GM18909 (cell line): ENCODE results near the gene SLC26A8.
"Not testable (repeated sequence)": the region's sequence is repeated elsewhere in the genome, so short reads cannot be mapped to it uniquely, and the experiment has no call there.

Source experiments
- ATAC-seq: cut with Tn5 transposase; IDR thresholded peaks from one replicate; pipeline ENCODE4 v1.9.1; 2021; ENCODE audit warnings: mild to moderate bottlenecking; ENCODE audit not compliant: unreplicated experiment, poor library complexity

The SLC26A8 gene

DNA sequence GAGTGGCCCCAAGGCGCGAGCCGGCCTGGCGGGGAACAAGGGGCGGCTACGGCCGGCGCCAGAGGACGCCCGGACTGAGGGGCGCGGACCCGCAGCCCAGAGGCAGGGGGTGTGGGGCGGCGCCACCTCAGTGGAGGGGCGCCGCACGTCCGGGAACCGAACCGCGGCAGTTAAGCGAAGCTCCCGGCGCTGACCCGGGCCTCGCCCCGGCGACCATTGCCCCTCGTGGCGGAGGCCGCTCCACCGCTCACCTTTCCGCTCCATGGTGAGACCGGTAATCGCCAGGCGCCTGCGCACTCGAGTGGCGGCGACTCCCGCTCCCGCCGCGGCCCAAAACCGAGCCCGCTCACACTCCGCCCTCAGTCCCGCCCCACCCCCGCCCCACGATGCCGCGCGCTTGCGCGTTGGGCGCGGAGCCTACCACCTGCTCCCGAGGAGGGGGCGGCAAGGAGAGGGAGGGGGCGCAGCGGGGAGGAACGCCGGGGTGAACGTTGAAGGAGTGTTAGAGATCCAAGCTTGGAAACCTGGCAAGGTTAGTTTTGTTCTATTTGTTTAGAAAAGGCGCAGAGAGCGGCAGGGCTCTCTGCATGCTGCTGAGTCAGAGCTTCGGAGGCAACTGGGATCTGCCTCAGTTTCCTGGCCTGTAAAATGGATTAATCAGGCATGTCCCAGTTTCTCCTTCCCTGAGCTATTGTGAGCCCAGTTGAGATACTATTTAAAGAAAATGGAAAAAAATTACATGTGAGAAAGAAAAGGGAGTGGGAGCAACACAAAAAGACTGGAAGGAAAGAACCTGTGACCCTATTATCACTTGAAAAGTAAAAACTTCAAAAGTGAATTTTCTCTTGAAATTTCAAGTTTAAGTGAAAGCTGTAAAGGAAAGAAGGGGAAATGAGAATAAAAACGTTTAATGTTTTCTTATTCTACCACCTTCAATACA, 103.4 kb downstream of the SLC26A8 start, which contains the start of gene SRPK1:
Gene SRPK1, minus strand, starts transcription at position 306 of the 940 bp plus-strand sequence. Its CDS starts 42 bp downstream, at position 264.
- ATAC-seq, result peak; percentile 79

DNA sequence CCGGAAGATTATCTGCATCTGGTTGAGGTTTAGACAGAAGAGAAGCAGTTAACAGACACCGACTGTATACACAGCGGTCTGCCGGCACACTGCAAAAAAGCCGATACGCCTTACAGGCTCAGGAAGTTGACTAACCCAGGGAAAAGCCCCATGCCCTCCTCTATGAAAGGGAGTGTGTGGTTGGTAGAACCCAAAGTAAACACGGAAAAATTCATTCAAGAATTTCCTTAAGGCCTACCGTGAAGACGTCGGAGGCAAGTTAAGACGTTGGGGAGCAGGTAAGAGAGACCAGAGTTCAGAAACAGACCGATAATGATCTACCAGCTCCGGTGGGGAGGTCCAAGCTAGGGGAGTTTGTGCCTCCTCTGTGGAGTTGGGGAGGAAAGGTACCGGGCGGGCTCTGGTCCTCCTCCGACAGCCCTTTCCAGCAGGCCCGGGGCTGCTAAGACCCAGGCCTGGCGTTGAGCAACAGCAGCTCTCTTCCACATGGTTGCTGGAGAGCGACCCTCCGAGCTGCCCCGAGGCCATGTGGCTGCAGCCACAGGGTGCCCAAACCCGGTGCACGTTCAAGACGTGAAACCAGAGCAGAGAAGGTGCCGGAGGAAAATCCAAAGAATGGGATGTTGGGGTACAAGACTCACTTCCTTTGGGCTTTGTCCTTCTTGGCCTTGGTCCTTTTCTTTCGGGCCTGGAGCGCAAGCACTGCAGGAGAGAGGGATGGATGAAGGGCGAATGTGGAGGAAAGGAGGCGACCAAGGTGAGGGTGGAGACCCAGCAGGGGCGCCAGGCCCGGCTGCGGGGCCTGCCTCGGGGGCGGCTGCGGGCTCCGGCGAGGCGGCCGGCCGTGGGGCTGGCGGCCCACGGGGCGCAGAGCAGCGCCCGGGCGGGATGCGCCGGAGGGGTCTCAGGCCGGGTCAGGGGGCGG, 104.4 kb downstream of the SLC26A8 start:
- peak; percentile 33 for ATAC-seq

DNA sequence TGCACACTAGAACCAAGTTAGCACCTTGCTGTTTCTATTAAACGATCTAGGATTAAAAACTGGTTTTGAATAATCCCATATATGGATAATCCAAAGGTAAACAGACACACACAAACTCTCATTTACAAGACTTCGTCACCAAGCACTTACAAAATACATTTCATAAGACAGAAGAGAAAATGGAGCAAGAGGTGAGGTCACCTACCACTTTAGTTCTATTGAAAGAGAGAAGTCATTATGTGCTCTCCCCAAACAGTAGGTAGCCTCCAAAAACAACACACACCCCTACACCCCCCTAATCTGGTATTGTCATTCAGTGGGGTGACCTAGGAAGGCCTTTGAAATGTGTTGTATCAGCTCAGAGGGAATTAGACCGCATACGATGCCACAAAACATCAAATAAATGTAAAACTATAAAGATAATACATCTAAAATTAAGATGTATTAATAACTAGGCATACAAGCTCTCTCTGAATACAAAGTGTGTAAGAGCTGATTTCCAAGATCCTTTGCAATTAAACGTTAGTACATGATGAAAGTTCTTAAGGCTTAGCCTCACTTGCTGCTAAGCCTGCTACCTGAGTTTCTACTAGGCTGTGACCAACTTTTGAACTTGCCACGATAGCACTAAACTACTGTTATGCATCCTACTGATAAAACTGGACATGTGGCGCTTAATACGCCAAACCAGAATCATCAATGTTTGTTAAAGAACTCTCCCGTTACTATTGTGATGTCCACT, 105.2 kb downstream of the SLC26A8 start:
- ATAC-seq, result peak; percentile 8

DNA sequence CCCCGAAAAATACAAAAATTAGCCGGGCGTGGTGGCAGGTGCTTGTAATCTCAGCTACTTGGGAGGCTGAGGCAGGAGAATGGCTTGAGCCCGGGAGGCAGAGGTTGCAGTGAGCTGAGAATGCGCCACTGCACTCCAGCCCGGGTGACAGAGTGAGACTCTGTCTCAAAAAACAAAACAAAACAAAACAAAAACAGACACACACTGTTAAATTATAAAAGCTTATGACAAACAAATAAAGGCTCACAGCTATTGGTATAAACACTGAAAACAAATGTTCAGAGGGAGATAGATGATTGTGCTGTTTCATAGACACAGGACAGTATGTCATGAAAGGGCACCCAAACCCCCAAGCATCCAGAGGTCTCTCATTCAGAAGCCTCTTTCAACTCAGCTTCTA, 107.5 kb downstream of the SLC26A8 start:
- not testable (repeated sequence) for ATAC-seq

DNA sequence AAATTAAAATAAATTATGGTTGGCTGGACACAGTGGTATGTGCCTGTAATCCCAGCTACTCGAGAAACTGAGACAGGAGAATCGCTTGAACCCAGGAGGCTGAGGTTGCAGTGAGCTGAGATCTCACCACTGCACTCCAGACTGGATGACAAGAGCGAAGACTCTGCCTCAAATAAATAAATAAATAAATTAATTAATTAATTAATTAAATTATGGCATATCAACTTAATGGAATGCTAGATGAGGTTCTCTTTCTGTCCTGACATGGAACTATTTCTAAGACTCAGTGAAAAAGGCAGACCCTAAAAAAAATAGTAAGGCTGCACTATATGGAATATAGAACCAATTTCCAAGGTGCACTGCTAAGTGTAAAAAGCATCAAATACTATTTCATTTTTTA, 108.4 kb downstream of the SLC26A8 start:
- ATAC-seq, result no peak

DNA sequence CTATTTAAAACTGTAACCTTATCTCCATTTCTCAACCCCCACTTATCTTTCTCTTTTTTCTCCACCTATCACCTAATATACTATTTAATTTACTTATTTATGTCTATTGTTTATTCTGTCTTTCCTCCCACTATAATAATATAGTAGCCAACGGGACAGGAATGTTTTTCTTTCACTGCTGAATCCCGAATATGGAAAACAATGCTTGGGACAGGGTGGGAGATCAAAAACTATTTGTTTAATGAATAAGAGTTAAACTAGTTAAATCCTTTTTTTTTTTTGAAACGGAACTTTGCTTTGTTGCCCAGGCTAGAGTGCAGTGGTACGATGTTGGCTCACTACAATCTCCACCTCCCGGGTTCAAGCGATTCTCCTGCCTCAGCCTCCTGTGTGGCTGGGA, 109.9 kb downstream of the SLC26A8 start:
- ATAC-seq, result no peak

DNA sequence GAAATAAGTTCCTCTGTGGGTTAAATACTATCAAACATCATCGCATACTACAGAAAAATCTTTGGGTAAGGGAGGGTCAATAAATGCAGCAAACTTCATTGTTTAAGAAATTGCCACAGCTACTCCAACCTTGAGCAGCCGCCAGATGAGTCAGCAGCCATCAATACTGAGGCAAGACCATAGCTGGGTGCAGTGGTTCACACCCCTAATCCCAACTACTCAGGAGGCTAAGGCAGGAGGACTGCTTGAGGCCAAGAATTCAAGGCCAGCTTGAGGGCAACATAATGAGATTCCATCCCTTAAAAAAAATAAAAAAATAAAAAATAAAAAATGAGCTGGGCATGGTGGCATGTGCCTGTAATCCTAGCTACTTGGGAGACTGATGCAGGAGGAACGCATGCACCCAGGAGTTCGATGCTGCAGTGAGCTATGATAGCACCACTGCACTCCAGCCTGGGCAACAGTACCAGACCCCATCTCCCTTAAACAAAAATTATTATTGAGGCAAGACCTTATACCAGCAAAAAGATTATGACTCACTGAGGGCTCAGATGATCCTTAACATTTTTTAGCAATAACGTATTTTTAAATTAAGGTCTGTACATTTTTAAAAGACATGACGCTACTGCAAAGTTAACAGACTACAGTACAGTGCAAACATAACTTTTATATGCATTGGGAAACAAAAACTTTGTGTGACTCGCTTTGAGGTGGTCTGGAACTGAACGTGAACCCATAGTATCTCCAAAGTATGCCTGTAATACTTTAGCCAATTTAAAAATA, 112.4 kb downstream of the SLC26A8 start:
- no peak for ATAC-seq

DNA sequence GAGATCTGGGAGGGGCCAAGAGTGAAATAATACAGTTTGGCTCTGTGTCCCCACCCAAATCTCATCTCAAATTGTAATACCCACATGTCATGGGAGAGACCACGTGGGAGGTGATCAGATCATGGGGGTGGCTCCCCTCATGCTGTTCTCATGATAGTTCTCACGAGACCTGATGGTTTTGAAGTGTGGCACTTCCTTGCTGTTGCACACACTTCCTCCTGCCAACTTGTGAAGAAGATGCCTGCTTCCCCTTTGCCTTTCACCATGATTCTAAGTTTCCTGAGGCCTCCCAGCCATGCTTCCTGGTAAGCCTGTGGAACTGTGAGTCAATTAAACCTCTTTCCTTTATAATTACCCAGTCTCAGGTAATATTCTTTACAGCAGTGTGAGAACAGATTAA, 114.9 kb downstream of the SLC26A8 start:
- ATAC-seq, result not testable (repeated sequence)

DNA sequence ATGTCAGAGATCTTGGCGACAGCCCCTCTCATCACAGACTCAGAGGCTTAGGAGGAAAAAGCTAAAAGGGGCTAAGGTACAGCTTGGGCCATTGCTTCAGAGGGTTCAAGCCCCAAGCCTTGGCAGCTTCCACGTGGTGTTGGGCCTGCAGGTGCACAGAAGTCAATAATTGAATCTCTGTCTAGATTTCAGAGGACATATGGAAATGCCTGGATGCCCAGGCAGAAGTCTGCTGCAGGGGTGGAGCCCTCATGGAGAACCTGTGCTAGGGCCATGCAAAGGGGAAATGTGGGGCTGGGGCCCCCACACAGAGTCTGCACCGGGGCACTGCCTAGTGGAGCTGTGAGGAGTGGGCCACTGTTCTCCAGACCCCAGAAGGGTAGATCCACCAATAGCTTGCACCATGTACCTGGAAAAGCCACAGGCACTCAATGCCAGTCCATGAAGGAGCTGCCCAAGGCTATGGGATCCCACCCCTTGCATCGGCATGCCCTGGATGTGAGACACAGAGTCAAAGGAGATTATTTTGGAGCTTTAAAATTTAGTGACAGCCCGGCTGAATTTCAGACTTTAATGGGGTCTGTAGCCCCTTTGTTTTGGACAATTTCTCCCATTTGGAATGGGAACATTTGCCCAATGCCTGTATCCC, 115.6 kb downstream of the SLC26A8 start:
- not testable (repeated sequence) for ATAC-seq

DNA sequence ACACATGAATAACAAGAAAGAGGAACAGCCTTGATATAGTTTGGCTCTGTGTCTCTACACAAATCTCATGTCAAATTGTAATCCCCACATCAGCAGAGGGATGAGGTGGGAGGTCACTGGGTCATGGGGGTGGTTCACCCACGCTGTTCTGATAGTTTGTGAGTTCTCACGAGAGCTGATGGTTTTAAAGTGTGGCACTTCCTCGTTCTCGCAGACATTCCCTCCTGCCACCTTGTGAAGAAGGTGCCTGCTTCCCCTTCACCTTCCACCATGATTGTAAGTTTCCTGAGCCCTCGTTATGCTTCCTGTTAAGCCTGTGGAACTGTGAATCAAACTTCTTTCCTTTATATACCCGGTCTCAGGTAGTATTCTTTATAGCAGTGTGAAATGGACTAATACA, 116.7 kb downstream of the SLC26A8 start:
- ATAC-seq, result no peak

DNA sequence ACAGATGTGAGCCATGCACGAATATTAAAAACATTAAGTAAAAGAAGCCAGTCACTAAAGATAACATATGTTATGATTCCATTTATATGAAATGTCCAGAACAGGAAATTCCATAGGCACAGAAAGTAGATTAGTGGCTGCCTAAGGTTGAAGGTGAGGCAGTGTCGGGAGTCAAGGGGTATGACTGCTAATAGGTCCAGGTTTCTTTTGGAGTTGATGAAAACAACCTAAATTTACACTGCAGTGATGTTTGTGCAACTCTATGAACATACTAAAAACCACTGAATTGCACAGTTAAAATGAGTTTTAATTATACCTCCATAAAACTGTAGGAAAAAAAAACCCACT, 118.0 kb downstream of the SLC26A8 start:
- ATAC-seq, result no peak

DNA sequence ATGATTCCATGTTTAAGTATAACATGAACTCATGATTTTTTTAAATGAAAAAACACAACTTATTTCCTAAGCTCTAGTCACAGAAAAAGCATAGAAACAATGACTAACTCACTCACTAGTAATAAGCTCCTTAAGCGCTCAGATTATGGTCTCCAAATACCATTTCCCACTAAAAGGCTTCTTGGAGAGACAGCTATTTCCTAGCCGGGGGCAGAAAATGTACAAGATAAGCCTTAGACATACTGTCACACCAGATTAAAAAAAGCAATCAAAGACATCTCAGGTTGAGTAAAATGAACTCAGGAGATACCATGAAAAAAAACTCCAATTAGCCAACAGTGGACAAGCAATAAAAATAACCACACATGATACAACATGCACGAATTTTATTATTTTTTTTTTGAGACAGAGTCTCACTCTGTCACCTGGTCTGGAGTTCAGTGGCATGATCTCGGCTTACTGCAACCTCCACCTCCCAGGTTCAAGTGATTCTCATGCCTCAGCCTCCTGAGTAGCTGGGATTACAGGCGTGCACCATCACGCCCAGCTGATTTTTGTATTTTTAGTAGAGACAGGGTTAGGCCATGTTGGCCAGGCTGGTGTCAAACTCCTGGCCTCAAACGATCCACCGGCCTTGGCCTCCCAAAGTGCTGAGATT, 118.5 kb downstream of the SLC26A8 start:
- no peak for ATAC-seq

DNA sequence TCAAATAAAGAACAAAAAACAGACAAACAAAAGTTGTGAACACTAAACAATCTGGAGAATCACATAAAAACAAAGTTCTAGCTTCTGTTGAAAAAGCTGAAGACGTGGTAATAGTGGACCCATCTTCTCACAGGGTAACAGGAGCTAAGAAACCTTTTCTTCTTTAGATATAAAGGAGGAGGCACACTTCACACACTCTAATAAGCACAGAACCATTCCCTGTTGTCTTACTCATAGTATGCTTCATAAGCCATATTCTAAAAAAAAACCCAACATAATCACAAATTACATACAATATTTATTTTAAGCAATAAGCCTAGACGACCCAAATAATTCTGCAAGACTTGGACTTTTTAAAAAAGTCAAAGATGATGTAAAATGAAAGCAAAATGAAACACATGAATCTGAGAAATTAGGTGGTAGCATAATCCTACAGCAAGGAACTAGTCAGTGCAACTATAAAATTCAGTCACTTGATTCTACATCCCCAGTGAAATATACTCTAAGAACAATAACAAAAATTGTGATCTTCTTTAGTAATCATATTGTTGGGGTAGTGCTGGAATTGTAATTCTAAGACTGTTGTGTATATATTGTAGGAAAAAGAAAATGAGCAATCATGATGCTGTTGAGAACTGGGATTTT, 119.2 kb downstream of the SLC26A8 start:
- ATAC-seq, result no peak

DNA sequence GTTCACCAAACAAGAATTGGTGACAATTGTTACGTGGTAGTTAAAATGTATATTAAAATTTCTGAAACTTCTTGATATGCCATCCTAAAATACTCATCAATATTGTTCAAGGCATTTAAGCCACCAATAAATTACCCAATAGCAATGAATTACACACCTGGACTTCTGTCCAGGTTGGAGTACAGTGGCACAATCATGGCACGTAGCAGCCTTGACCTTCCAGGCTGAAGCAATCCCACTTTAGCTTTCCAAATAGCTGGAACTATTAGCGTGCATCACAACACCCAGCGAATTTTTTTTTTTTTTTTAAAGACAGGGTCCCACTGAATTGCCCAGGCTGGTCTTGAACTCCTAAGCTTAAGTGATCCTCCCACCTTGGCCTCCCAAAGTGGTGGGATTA, 120.8 kb downstream of the SLC26A8 start:
- no peak for ATAC-seq

DNA sequence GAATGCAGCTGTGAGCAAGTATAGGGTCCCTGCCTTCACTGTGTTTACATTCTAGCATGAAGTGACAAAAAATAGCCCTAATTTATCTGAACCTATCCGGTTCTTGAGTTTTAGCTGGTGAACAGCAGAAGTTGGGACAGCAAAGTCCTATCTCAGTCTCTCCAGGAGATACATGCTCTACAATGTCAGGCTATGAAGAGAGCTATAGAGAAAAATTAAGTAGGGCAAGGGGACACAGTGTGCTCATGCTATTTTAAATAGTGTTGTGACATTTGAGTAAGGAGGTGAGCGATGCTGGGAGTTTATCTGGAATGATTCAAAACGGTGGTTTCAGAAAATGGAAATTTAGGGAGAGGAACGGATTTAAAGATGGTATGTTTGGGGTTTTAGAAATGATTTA, 124.0 kb downstream of the SLC26A8 start:
- ATAC-seq, result no peak

DNA sequence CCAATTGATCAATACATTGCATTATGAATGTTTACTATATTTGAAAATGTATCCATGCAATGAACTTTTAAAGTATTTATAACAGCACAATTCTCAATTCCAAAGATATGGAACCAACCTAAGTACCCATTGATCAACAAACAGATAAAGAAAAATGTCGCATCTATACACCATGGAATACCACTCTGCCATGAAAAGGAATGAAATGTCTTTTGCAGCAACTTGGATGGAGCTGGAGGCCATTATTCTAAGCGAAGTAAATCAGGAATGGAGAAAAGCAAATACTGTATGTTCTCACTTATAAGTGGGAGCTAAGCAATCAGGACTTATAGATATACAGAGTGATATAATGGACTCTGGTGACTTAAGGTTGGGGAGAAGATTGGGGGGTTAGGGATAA, 126.4 kb downstream of the SLC26A8 start:
- ATAC-seq, result no peak

DNA sequence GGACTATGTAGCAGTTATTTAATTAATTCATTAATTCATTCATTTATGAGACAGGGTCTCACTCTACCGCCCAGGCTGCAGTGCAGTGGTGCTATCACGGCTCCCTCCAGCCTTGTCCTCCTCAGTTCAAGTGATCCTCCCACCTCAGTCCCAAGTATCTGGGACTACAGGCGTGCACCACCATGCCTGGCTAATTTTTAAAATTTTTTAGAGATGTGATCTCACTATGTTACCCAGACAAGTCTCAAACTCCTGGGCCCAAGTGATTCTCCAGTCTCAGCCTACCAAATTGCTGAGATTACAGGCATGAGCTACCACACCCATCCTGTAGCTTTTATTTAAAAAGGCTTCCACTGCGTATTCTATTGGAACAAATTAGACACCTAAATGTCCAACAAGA, 127.0 kb downstream of the SLC26A8 start:
- no peak for ATAC-seq

DNA sequence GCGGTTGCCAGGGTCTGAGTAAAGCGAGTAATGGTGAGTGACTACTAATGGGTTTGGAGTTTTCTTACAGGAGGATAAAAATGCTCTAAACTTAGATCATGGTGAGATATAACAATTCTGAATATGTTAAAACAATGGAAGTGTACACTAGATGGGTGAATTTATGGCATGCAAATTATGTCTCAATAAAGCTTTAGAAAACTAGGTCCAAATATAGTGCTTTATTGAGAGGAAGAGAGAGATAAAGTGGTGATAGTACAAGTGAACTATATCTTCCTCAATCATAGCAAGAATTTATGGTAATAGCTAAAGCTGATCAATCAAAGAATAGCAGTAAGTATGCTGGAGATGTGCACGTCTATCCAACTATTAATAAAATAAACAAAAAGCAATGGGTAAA, 127.4 kb downstream of the SLC26A8 start:
- no peak for ATAC-seq
